Vagina (tissue), 2 donors: Measurements from ENCODE around the gene NUP210.

ENCODE experiments used
- POLR2AphosphoS5 ChIP-seq, 2 donors: sonication (generic); formaldehyde crosslinking; IDR thresholded peaks; one replicate each; pipeline ENCODE4 v1.9.0; 2017; ENCODE audit warnings: antibody characterized with exemption in 2 of 2, mild to moderate bottlenecking in 2 of 2, low read depth in 1 of 2; ENCODE audit not compliant: insufficient read depth in 1 of 2
- TF ChIP-seq, protein P1 (sequence below), 3 experiments: fragments of 450-650 bp in 2 of 3; fragments of 200-600 bp in 1 of 3; sonication (generic) in 1 of 3; IDR thresholded peaks; one replicate each; pipeline ENCODE4 v1.5.1; 2017 to 2019; ENCODE audit warnings: antibody characterized with exemption in 3 of 3, mild to moderate bottlenecking in 2 of 3, moderate library complexity in 2 of 3

DNA sequence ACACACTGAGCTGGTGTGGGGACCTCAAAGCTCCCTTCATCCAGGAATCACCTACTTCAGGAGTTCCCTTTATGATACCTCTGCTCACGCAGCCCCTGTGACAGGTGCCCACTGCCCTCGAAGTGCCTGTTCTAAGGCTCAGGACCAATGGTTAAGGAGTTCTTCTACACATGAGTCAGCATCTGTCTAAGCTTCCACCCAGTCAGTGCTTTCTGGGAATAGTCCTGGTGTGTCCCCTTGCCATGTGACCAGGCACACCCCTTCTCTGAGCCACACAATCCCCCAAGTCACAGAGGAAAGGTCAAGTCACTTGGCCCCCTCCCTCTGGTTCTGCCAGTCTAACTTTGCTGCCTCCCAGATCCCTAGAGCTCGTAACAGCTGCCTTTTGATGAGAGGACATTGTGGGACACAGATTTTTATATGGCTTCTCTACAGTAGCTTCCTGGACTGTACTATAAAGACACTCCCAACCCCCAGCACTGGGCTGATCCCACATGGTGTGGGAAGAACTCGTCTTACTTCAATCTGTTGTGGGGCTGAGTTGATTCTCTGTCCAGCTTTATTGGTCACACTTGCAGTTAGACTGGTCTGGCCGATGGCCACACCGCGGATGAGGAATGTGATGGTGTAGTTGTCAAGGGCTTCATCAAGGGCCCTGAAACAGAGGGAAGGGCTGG lies 78.8 kb downstream of the NUP210 start:
- TF ChIP-seq, protein P1, sequence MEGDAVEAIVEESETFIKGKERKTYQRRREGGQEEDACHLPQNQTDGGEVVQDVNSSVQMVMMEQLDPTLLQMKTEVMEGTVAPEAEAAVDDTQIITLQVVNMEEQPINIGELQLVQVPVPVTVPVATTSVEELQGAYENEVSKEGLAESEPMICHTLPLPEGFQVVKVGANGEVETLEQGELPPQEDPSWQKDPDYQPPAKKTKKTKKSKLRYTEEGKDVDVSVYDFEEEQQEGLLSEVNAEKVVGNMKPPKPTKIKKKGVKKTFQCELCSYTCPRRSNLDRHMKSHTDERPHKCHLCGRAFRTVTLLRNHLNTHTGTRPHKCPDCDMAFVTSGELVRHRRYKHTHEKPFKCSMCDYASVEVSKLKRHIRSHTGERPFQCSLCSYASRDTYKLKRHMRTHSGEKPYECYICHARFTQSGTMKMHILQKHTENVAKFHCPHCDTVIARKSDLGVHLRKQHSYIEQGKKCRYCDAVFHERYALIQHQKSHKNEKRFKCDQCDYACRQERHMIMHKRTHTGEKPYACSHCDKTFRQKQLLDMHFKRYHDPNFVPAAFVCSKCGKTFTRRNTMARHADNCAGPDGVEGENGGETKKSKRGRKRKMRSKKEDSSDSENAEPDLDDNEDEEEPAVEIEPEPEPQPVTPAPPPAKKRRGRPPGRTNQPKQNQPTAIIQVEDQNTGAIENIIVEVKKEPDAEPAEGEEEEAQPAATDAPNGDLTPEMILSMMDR (IDR thresholded peaks at IDR 0.05): no peak
- no peak for TF ChIP-seq POLR2AphosphoS5 (IDR thresholded peaks at IDR 0.05; ENCODE audit: insufficient read depth in 1 of 2, low read depth in 1 of 2)
